Lung microvascular endothelial cell (primary cell): Measurements from ENCODE around the gene EMP2. TPM values are rescaled to one million over a fixed set of nuclear protein-coding genes. Genes with fewer than 3 reads are reported as not detected.
"Not testable (repeated sequence)": the region's sequence is repeated elsewhere in the genome, so short reads cannot be mapped to it uniquely, and the experiment has no call there.

Experiments
- DNase-seq, 2 donors: peaks; one replicate each; pipeline versions ENCODE4 v3.0.0 to v3.0.0-alpha.2; 2010; ENCODE audit warnings: low read depth in 2 of 2
- total RNA-seq: library from RNA; depleted of rRNA; stranded (reverse); fragments of >200 nt; gene quantifications from 2 replicates; pipeline ENCODE4 v1.2.1, GENCODE V29; 2014

EMP2 gene
- total RNA-seq, 1 donor from 2014 or later = 32.7 TPM

DNA sequence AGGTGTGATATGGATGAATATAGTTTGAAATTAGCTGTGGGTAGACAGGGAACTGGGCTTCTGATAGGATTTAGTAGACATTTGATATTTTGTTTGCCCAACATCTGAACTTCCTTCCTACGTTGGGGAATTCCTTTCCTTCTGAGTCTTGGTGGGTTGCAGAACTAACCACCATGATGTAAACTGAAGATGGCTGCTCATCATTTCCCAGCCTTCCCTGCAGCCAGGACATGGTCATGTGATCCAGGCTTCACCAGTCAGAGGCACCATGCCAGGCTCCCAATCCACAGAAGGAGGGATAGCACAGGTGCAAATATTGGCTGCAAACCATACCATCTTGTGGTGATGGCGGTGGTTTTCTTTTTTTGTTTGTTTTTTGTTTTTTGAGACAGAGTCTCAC is 57.4 kb downstream of the EMP2 start:
- no peak for DNase-seq

DNA sequence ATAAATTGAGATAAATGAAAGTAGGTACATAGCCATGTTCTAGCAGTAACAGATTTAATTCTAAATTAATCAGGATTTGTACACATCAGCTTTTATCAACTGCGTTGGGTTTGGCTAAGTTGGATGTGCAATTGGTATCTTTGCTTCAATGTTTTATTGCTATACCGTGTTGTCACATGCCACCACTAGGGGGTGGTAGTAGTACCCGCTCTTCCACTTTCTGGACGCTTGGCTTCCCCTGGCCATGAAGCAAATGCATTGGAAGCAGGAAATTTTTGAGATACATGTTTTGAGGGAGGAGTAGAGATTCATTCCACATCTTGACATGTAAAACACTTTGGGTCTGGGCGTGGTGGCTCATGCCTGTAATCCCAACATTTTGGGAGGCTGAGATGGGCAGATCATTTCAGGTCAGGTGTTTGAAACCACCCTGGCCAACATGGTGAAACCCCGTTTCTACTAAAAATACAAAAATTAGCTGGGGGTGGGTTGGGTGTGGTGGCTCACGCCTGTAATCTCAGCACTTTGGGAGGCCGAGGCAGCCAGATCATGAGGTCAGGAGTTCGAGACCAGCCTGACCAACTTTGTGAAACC is 58.6 kb downstream of the EMP2 start:
- DNase-seq = peak; percentile 73 to 86

DNA sequence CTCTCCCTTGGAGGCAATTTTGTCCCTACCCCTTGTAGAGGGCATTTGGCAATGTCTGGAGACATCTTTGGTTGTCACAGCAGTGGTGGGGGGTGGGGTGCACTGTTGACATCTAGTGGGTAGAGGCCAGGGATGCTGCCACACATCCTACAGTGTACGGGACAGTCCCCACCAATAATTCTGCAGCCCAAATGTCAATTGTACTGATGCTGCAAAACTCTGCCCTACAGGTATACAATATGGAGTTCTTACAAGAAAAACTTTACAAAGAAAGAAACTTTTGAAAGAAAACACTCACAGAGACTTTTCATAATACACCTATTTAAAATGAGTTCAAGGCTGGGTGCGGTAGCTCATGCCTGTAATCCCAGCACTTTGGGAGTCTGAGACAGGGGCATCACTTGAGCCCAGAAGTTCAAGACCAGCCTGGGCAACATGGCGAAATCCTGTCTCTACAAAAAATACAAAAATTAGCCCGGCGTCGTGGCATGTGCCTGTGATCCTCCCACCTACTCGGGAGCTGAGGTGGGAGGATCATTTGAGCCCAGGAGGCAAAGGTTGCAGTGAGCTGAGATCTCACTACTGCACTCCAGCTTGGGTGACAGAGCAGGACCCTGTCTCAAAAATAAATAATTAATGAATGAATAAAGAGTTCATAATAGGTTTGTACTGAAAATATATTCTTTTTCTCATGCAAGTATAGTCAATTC is 59.4 kb downstream of the EMP2 start:
- DNase-seq = no peak

DNA sequence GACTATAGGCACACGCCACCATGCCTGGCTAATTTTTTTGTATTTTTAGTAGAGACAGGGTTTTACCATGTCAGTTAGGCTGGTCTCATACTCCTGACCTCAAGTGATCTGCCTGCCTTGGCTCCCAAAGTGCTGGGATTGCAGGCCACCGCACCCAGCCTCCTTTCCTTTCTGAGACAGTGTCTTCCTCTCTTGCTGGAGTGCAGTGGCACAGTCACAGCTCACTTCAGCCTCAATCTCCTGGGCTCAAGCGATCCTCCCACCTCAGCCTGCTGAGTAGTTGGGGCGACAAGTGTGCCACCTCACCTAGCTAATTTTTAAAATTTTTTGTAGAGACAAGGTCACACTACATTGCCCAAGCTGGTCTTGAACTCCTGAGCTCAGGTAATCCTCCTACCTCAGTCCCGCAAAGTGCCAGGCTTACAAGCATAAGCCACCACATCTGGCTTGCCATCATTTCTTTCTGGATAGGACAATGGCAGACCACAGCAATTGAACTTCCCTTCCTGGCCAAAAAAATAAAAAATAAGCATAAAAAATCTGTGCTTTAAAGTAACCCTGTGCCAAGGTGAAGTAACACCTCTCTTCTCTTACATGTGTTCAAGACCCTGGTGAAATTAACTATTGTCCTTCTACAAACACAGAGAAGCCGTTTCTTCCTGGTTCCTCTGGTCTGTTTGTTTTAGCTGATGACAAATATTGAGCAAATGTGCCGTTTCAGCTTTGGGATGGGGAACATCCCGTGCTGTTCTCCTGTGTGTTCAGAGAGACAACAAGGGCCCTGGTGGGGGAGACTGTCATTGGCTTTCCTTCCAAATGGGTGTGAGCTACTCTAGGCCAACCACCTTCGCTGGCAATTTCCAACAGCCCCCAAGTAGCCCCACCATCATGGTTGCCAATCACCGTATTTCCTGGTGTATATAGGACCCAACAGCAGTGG is 60.2 kb downstream of the EMP2 start:
- no peak for DNase-seq

DNA sequence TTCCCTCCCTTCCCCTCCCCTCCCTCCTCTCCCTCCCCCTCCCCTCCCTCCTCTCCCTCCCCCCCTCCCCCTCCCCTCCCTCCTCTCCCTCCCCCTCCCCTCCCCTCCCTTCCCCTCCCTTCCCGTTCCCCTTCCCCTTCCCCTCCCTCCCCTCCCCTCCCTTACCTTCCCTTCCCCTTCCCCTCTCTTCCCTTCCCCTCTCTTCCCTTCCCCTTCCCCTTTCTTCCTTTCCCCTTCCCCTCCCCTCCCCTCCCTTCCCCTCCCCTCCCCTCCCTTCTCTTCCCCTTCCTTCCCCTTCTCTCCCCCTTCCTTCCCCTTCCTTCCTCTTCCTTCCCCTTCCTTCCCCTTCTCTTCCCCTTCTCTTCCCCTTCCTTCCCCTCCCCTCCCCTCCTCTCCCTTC is 61.1 kb downstream of the EMP2 start:
- DNase-seq = no peak

DNA sequence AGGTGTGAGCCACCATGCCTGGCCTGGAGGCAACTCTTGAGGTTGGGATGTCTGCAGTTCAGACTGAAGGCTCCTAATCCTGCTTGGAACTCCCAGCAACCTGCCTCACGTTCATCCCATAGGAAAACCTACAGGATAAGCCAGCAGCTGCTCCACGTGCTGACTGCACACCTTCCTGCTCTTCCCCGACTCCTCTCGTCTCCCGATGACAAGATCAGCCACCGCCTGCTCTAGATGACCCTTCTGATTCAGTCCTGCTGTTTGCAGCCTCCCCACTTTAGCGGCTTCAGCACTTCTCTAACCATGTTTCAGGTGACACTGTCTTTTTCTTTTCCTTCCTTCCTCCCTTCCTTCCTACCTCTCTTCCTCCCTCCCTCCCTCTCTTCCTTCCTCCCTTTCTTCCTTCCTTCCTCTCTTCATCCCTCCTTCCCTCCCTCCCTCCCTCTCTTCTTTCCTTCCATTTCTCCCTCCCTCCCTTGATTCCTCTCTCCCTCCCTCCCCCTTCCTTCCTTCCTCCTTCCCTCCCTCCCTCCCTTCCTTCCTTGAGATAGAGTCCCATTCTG is 61.8 kb downstream of the EMP2 start:
- DNase-seq = no peak

DNA sequence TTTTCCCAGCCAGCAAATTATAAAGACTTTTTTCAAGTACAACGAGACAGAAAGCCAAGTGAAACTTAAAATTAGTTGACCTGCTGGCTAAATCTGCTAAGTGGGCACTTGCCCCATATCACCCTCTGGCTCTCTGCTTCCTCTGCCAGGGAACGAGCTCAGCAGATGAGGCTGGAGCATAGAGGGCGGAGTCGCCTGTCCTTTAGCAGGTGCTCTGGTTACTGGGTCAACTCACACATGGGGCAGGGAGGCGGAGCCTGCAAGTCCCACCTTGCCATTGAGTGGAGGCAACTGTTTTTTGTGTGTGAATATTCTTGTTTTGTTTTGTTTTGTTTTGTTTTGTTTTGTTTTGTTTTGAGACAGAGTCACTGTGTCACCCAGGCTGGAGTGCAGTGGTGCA is 62.5 kb downstream of the EMP2 start:
- DNase-seq = no peak

DNA sequence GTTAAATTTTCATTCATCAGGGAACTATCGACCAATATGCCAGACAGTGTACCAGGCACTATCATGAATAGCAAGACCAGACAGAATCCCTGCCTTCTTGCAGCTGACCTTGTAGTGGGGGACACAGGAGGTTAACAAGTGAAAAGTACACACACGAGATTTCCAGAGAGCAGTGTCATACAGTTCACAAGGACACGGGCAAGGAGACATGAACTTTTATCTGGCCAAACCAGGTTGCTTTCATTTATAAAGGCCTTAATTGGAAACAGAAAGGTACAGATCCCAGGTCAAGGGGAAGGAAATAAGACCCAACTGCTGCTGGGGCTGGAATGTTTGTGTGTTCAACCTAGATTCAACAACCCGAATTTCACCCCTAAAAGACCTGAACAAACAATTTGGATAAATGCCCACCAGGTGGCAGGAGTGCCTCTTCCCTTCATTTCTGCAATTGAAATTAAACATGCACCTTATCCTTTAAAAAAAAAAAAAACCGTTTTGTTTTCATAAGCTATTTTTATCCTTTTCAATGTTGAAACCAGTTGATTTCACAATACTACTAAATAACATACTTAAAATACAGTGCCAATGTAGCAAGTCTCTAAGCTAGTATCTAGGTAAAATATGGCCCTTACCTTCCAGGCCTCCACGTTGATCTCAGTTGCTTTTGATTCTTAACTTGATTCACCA is 65.9 kb downstream of the EMP2 start:
- peak; percentile 52 to 80 for DNase-seq

DNA sequence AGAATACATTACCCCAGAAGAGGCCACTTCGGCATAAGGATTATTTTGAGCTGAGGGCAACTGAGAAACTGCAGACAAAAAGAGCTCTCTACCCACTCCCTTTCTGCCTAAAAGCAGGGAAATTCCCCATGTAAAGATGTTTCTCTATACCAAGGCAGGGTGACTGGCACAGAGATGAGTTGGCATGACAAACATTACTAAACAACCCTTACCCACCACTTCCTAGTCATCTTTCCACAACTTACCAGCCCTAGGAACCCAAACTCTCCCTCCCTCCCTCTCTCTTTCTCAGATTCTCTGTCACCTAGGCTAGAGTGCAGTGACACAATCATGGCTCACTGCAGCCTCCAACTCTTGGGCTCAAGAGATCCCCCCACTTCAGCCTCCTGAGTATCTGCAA is 68.6 kb downstream of the EMP2 start:
- DNase-seq = no peak

DNA sequence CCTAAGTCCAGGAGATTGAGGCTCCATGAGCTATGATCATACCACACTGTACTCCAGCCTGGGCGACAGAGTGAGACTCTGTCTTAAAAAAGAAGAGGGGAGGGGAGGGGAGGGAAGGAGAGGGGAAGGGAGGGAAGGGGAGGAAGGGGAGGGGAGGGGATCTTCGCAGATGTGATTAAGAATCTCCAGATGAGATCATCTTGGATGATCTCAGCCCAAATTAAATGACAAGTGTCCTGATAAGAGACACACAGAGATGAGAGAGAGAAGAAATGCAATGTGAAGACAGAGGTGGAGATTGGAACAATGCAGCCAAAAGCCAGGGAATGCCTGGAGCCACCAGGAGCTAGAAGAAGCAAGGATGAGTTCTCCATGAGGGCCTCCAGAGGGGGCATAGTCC is 70.1 kb downstream of the EMP2 start:
- no peak for DNase-seq

DNA sequence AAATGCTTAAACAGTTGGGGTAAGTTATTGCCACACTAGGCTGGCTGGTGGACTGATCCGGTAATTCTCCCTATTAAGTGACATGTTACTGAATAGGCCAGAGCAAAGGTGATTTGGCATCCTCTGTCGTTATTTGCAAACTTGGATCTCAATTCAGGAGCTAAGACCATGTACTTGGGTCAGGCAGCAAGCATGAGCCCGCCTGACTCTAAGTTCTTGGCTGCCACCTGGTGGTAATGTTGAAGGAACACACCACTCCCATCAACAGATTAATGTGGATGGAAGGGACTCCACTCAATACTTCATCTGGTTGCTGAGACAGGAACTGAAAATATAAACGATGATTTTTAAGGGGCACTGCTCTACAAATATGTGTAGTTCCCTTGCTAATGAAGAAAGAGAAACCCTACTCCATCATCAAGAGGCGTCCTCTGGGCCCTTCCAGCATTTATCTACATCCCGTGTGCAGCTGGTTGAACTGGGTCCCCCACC is 70.8 kb downstream of the EMP2 start:
- DNase-seq = peak; percentile 85 to 87

DNA sequence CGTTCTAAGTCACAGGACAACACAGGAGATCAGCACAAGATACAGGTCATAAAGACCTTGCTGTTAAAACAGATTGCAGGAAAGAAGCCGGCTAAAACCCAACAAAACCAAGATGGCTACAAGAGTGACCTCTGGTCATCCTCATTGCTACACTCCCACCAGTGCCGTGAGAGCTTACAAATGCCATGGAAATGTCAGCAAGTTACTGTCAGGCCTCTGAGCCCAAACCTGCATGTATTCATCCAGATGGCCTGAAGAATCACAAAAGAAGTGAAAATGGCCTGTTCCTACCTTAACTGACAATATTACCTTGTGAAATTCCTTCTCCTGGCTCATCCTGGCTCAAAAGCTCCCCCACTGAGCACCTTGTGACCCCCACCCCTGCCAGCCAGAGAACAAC is 75.1 kb downstream of the EMP2 start:
- DNase-seq = not testable (repeated sequence)

DNA sequence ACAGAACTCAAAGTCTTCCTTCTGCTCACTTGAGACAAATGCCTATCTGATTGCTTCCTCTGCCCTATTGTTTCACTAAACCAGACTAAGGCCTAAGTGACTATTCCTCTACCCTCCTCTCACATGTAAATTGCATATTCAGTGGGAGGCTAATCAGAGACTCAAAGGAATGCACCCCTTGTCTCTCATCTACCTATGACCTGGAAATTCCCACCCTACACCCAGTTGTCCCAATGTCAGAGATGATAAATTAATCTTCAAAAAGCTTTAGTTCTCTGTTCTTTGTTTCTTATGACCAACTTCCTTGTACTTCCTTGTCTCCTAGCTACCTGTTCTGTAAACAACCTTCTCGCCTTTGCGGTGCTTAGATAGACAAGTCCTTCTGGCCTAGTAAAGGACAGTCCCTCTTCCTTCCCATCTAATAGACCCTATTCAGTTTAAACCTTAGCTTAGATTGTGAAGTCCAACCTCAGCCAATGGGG is 76.0 kb downstream of the EMP2 start:
- peak in 1 of 2 donors; percentile 48 for DNase-seq

DNA sequence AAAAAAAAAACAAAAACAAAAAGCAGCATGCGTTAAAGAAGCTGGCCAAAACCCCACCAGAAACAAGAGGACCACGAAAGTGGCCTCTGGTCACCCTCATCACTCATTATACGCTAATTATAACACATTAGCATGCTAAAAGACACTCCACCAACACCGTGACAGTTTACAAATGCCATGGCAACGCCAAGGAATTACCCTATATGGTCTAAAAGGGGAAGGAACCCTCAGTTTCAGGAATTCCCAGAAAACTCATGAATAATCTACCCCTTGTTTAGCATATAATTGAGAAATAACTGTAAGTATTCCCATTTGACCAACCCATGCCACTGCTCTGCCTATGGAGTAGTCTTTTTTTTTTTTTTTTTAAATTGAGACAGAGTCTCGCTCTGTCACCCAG is 77.6 kb downstream of the EMP2 start:
- no peak for DNase-seq

DNA sequence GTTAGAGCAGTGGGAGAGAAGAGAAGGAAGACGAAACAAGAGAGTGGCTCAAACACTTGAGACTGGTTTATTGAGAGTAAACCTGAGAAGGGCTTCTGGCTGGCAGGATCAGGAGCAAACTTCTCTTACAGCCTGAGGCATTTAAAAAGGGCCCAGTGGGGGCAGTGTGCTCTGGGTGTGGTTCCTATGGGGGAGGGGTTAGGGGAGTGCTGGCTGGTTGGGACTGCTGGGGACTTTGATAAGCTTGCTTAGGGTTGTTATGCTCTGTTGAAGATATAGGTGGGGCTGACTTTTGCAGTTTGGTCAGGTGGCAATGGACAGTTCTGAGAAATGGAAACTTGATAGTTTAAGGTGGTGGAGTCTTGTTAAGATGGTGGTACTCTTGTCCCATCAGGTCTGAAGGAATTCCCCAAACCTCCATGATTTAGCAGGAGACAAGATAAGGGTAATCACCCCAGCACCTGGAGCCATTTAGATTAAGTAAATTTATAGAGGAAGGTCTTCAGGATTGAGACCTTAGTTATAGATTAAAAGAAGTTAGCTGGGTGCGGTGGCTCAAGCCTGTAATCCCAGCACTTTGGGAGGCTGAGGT is 79.3 kb downstream of the EMP2 start:
- DNase-seq = no peak

DNA sequence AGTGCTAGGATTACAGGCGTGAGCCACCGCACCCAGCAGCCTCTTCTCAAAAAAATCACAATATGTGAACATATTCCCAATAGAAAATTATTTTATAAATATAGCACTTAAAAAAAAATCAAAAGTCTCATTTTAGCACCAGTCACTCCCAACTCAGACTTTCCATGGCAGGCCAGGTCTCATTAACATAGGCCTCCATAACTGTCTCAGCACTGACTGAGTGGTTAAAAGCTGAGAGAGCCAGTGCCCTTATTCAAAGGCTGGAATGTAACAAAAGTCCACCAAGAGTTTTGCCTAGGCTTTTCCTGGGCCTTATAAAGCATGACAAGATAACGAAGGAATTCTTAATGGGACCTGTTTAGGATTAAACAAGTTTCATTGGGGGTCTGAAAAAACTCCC is 79.8 kb downstream of the EMP2 start:
- DNase-seq = no peak

DNA sequence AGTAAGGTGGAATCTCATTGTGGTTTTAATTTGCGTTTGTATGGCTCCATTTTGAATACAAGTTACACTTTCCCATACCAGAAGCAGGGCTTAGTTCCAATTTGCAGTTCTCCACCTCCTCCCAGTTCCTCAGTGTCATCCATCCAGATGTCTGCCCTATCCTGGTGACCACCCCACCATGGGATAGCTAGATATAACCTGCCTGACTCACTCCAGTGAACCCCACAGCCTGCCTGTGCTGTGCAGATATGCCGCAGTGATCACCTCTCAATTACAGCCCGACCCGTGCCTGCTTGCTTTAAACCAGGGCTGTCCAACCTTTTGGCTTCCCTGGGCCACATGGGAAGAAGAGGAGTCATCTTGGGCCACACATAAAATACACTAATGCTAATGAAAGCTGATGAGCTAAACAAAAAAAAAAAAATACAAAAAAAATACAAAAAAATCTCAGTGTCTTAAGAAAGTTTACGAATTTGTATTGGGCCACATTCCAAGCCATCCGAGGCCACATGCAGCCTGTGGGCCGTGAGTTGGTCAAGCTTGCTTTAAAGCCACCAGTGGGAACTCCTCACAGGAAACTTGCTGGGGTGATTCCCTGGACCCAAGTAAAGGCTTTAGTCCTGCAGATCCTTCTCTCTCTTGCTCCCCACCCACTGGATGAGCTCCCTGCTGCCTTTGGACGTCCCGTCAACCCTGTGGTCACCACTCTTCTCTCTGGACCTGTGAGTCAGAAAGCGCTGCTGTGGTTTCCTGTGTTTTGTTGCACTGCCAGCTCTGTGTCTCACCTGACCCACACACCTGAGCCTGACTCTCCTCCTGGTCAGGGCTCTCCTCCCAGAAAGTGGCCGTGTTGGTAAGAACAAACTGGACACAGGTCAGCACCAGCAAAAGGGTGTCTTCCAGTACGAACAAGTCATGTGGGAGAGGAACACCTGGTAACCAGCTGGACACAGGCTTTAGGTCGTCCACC is 83.0 kb downstream of the EMP2 start:
- no peak for DNase-seq

DNA sequence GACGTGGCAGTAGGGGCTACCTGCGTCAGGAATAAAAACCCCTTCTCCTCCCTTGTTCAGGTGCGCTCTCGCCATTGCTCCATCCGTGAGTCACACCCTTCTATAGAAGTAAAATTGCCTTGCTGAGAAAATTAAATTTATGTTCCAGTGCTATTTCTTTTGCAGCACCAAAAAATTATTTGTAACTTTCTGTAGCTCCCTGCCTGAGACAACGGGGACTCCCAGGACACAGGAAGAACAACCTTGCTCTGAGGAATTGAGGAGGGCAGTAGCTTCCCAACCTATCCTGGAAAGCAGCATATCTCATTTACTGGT is 85.4 kb downstream of the EMP2 start:
- no peak for DNase-seq

DNA sequence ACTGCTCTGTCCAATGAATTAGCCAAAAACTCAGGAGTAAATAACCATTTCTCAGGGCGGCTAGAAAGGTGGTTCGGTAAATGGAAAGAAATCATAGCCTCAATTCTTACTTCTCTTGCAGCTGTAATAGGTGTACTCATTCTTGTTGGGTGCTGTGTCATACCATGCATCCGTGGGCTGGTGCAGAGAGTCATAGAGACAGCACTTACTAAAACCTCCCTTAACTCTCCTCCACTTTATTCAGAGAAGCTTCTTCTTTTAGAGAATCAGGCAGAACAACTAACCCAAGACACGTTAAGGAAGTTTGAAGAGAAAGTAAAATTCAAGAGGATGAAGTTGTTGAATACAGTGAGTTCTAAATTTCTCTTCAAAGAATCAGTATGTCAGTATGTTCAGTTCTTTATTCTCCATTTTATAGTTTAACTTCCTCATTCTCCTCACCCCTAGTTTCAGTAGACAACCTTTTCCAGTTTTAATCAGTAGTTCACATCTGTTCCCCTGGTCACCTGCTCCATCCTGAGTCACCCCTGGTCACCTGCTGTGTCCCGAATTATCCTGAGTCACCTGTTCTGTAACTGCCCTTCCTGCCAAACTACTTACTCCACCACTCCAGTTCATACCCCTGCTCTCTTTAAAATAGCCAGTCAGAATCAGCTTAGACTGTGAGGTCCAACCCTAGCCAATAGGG is 85.9 kb downstream of the EMP2 start:
- no peak for DNase-seq
